Measurements from ENCODE around the gene MRPL33.
A peak's percentile ranks its signal among the peaks of the same experiment; 100 is the strongest.
"Not testable (repeated sequence)": the region's sequence is repeated elsewhere in the genome, so short reads cannot be mapped to it uniquely, and the experiment has no call there.

The MRPL33 gene

GRCh38 chr2:27742571-27742970, 28.9 kb upstream of the MRPL33 start:
- DNase-seq: no peak

- not testable (repeated sequence) for DNase-seq
Observed at GRCh38 chr2:27745494-27745893, 26.0 kb upstream of the MRPL33 start.

GRCh38 chr2:27746325-27746724, 25.2 kb upstream of the MRPL33 start:
- no peak for DNase-seq

- no peak for DNase-seq
Observed at GRCh38 chr2:27747827-27748352, 23.6 kb upstream of the MRPL33 start.

GRCh38 chr2:27748803-27749554, 22.5 kb upstream of the MRPL33 start:
- not testable (repeated sequence) for DNase-seq

- DNase-seq: no peak
Observed at GRCh38 chr2:27751377-27751776, 20.1 kb upstream of the MRPL33 start.

- DNase-seq: peak; percentile 60
Observed at GRCh38 chr2:27752551-27753237, 18.8 kb upstream of the MRPL33 start.

GRCh38 chr2:27754138-27754588, 17.4 kb upstream of the MRPL33 start:
- DNase-seq: peak; percentile 10

GRCh38 chr2:27754831-27755230, 16.7 kb upstream of the MRPL33 start:
- no peak for DNase-seq

- no peak for DNase-seq
Observed at GRCh38 chr2:27756091-27756490, 15.4 kb upstream of the MRPL33 start.

- DNase-seq: no peak
Observed at GRCh38 chr2:27756544-27757498, 14.7 kb upstream of the MRPL33 start.

- no peak for DNase-seq
Observed at GRCh38 chr2:27762951-27763906, 8.3 kb upstream of the MRPL33 start.

GRCh38 chr2:27763907-27764267, 7.6 kb upstream of the MRPL33 start:
- no peak for DNase-seq

GRCh38 chr2:27764526-27764925, 7.0 kb upstream of the MRPL33 start:
- not testable (repeated sequence) for DNase-seq

- peak; percentile 68 for DNase-seq
Observed at GRCh38 chr2:27765621-27766286, 5.8 kb upstream of the MRPL33 start.

GRCh38 chr2:27766287-27766661, 5.2 kb upstream of the MRPL33 start:
- DNase-seq: no peak

- DNase-seq: no peak
Observed at GRCh38 chr2:27771202-27771547, 344 bp upstream of the MRPL33 start.

GRCh38 chr2:27772804-27773203, 1.3 kb downstream of the MRPL33 start:
- DNase-seq: no peak

- no peak for DNase-seq
Observed at GRCh38 chr2:27773959-27774358, 2.4 kb downstream of the MRPL33 start.

GRCh38 chr2:27776097-27776496, 4.6 kb downstream of the MRPL33 start:
- no peak for DNase-seq

GRCh38 chr2:27776696-27777095, 5.2 kb downstream of the MRPL33 start:
- DNase-seq: no peak

Measured in NCI-H2171 treated with DMSO at 0.1 percent for 48 hours (cell line).